GOT3 (cell line): ENCODE data around the gene GRIK3.
"Not testable (repeated sequence)": the region's sequence is repeated elsewhere in the genome, so short reads cannot be mapped to it uniquely, and the experiment has no call there.

Source experiments
- DNase-seq: peaks from one replicate; lab custom pipeline; 2025; ENCODE audit warnings: mixed read lengths; lab: John Stamatoyannopoulos, UW

Gene GRIK3

DNA sequence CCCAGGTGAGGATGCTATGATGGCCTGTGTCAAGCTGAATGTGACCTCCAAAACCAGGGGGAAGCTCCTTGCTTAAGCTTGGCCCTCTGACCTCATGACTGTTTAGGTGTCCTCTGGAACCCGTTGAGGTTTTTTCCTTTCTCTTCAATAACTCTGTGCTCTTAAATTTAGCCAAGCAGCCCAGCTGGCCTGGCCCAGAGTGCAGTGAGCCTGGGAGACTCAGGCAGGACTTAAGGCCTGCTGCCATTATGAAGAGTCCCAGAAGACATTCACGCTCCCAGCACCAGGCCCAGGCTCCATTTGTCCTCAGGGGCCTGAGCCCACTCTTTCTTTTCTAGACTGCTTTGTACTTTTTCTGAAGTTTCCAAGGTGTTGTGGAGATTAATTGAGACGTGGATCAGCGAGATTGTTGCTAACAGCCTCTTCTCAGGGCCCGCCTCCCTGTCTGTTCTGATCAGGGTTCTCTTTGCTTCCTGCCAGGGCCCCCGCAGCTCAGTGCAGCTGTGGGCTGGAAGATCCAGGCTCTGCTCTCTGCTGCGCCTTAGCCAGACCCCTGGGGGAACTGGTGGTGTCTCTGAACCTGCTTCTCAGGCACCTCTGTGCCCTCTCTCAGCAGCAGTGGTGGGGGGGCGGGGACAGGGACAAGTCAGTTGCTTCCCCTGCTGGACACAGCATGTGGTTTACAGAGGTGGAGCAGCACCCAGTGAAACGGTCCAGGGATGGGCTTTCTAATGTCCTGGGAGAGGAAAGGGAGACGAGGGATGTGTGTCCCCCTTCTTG is 124.2 kb downstream of the GRIK3 start:
- no peak for DNase-seq

DNA sequence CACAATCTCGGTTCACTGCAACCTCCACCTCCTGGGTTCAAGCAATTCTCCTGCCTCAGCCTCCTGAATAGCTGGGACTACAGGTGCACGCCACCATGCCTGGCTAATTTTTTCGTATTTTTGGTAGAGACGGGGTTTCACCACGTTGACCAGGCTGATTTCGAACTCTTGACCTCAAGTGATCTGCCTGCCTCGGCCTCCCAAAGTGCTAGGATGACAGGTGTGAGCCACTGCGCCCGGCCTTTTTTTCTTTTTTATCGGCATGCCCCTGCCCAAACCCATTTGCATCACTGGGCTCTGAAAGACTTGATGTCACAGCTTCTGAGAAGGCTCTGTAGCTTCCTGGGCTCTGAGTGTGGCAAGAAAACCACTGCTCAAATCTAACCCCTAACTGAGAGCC is 125.0 kb downstream of the GRIK3 start:
- DNase-seq = not testable (repeated sequence)

DNA sequence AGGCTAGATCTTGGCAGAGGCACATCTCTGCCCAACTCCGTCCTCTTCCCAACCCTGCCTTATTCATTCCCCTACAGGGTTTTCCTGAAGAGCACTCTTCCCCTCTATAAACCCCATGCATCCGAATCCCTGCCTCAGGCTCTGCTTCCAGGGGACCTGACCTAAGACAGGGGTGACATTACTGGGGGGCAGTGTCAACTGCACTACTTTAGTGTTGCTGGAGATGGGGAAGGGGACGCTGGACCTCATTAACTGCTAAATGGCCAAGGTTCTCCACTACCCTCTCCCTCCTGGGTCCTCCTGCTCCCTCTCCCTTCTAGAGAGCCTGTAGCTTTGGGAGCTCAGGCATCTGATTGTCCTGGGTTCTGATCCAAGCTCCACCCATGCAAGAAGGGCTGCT is 126.2 kb downstream of the GRIK3 start:
- DNase-seq = no peak

DNA sequence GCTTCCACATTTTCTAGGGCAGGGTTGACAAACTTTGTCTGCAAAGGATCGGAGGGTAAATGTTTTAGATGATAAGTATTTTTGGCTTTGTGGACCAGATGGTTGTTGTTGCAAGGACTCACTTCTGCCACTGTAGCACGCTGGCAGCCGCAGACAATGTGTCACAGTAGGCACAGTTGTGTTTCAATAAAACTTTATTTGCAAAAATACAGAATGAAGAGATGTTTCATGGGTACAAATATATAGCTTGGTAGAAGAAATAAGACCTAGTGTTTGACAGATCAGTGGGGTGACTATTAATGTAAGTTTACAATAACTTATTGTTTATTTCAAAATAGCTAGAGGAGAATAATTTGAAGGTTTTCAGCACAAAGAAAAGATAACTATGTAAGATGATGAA is 127.8 kb downstream of the GRIK3 start:
- no peak for DNase-seq

DNA sequence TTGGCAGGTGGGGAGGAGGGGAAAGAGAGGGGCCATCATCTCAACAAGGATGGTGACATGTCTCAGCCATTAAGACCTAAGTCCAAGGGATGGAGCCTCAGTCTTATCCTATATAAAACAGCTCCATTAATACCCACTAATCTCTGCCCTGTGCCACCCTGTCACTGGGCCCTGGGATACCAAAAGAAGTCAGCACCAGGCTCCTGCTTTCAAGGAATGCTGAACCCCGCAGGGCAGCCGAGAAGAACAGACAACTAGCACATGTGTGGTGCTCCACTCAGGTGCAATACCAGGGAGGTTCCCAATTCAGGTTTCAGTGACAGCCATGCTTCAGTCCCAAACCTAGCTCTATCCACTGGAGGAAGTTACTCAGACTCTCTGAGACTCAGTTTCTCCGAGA is 128.4 kb downstream of the GRIK3 start:
- DNase-seq = no peak

DNA sequence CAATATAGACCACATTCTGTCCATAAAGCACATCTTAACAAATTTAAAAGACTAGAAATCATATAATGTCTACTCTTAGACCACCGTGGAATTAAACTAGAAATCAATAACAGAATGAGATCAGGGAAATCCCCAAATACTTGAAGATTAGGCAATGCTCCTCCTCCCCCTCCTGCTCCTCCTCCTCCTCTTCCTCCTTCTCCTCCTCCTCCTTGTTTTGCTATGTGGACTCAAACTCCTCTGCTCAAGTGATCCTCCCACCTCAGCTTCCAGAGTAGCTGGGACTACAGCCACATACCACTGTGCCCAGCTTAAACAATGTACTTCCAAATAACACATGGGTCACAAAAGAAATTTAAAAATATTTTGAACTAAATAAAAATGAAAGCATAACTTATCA is 134.2 kb downstream of the GRIK3 start:
- no peak for DNase-seq

DNA sequence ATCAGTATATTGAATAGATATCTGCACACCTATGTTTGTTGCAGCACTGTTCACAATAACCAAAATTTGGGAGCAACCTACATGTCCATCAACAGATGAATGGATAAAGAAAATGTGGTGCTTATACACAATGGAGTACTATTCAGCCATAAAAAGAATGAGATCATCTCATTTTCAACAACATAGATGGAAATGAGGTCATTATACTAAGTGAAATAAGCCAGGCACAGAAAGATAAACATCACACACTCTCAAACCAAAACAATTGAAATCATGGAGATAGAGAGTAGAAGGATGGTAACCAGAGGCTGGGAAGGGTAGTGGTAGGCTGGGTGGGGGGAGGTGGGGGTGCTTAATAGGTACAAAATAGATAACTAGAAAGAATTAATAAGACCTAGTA is 136.5 kb downstream of the GRIK3 start:
- not testable (repeated sequence) for DNase-seq

DNA sequence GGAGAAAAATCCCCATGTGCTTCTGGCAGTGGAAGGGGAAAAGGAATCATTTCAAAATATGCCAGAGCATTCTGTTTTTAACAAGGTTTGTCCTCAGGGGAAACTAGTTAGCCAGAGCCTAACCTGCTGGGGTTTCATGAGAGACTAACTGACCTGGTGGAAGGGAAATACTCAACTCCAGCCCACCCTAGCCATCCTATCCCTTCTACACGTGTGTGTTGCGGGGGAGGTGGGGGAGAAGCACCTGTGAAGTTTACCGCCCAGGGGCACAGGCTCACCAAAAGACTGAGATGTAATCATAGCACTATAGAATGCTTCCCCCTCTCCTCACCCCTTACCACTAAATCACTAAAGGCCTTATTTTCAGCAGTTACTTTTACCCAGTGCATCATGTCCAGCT is 139.5 kb downstream of the GRIK3 start:
- no peak for DNase-seq

DNA sequence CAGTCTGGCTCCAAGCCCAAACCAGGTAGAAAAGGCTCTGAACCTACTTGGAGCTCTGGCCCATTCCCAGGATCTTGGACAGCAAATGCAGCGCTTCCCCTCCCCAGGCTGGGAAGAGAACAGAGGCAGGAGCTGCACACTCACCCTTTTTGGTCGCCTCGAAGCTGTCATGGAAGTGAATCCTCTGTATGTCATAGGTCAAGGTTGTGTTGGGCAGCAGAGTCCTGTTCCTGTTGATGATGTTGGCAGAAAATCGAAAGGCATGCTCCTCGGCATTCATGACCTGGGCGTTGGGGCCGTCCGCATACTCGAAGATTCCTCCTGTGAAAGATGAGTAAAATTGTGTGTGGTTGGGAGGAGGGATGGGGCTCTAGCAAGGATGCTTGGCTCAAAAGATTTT is 143.5 kb downstream of the GRIK3 start:
- no peak for DNase-seq

DNA sequence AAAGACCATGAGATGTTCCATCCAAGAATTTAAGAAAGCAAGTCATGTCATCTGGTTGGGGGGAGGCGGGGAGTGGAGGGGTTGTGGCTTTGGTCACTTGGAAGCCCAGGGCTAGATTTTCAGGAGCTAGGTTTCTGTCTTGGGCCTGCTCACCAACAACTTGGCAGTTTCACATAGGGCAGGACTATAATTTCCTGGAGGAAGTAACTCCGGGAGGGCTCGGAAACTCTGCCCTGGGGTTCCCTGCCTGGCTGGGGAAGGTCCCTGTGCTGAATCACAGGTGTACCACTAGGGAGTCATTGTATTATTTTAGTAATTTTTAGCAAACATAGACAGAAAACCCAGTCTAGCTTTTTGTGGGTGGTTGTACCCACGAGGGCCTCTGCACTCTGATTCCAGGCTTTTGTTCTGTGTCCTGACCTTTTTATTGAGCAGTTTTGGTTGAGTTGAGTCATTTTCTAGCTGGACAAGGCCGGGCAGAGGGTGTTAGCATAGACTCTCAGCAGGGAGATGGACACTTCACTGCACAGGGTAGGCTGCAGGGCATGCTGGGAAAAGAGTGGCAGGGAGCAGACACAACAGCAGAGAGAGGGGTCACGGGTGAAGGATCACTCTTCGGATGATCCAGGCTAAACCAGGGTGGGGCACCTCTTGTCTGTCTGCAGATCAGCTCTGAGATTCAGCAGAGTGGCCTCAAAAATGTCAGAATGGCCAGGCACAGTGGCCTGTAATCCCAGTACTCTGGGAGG is 144.7 kb downstream of the GRIK3 start:
- DNase-seq = no peak

DNA sequence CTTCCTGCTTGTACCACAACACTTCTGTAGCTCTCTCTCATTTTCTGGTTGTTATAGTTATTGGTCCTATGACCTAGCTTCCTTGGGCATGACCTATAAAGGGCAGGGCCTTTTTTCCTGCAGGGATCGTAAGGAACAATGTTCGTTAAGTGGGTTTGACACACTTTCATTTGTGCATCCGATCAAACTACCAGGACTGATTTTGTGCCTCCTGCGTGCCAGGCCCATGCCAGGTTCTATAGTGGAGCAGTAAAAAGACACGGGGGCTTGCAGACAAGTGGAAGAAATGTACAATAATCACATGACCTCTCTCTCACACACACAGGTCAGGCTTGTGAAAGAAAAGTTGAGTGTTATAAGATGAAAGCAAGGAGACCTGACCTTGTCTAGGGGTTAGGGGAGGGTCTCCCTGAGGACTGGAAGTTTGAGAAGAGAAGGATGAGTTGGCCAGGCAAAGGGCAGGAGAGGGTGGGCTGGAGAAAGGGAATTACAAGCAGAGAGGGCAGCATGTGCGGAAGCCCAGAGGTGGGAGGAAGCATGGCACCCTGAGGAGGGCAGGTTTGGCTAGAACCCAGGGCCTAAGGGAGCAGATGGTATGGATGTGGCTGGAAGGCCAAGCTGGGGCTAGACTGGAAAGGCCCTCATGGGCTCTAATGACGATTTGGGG is 145.4 kb downstream of the GRIK3 start:
- no peak for DNase-seq

DNA sequence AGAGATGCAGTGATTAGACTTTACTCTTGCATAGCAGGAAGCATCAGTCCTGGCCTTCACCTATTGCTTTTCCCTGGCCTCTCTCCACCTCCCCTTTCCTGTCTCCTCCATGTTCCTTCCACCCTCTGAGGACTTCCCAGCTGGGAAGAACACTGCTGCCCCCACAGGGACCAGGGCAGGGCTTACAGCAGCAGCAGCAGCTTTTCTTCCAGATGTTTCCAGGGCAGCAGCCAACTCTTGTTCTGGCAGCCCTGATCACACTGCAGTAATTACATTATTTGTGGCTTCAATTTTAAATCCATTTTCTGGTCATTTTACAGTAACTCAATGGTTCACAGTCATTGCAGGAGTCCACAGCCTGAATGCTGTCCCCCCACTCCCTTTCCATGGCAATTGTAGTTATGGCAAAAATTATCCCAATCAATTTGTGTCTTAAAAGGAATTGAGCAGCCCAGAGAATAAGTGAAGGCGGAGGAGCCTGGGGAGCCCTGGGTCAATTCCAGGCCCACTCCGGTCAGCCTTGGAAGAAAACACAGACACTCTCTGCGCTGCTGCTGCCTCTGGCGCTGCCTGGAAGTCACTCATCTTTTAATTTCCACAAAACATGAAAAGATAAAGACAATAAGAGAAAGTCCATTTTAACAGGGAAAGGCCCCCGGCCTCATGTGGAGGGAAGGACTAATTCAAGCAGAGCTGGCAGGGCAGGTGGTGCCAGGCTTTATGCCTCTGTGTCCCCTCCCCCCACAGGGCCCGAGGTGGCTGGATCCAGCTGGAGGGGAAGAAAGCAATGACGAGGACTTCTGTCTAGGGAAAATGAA is 148.6 kb downstream of the GRIK3 start:
- no peak for DNase-seq

DNA sequence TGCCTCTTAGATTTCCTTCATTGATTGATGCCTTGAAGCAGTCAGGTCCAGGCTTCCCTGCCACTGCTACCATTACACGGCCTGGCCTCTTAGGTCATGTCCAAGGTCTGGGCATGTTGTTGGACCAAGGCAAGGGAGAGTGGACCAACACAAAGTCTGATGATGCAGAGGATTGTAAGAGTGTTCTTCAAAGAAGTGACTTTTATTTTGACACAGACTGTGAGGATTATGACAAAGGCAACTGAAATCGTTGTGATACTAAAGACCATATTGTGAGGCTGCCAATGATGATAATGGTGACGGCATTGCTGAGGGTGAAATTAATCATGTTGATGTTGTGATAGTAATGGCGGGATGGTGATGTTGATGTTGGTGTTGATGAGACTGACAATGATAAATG is 149.5 kb downstream of the GRIK3 start:
- no peak for DNase-seq

DNA sequence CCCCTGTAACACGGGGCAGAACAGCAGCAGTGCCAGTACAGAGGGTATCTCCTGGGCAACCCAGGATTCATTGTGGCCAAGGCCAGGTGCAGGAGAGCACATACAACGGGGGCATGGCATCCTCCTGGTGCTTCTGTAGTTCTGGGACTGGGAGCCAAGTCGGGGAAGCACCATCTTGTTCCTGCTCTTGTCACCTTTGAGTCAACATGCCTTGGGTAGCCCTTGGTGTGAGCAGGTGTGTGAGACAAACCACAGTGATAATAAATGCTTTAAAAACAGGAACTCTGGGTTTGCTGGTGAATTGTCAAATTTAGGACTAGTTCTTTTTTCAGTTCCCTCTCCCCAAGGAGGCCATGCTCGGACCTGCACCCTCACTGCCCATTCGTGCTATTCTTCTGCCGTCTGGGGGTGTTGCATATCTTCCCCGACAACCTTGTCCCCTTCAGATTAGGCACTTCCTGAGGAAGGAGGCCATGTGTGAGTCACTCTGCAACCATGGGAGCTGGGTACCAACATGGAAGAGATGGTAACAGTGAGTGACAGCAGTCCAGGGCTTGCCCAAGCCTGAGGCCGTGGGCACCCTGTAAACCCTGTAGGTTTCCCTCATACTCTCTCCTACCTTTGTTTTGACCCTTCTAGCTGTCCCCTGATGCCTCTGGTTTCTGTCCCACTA is 150.2 kb downstream of the GRIK3 start:
- DNase-seq = no peak

DNA sequence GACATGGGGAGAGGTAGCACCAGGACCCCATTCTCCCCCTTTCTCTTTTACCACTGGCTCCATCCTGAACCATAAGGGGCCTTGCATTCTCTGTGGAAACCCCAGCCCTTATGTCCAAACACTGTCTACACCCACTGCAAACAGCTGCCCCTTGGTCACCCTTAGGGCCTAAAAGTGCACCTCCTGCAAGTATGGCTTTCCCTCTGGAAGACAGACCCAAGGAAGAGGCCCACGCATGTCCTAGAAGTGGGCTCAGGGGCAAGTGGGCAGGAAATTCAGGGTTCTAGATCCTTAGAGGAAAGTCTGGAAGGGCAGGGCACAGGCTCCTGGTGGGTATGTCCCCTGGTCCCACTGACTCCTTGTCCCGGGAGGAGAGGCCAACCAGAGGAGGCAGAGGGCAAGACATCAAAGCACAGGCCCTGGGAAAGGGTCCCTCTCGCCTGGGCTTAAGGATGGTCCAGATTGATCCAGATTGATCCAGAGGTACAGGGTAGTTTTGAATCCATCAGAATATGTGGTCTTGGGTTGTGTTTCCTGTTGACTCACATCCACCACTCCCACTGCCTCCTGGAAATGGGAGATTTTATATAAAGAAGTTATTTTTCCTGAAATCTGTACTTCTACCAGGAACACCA is 150.9 kb downstream of the GRIK3 start:
- DNase-seq = no peak

DNA sequence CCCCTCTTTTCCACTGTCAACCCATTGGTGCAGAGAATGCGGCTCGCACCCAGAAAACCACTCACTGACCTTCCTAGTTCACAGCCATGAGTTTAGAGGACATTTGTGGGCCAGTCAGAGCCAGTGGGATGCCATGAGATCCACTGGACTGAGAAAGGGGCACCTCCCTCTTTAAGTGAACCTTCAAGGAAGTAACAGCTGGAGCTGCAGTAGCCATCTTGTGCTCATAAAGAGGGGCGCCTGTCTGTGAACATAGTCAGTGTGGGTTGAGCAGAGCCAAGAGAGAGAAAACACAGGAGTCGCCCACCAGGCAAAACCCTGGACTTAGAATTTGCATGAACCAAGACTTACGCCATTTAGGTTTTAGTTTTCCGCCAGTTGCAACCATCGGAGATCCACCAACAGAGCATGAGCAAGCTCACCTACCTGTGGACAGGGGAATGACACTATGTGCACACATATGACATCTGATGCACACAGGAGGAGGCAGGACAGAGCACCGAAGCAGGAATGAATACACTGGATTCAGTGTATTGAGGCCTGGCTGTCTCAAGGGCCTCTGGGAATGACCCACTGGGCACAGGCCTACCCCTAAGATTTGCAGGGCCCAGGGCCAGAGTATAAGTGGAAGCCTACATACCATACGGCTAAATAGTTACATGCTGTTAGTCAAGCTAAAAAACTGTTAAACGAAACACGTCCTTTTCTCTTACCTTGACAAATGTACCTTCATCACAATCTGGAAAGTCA is 151.6 kb downstream of the GRIK3 start:
- DNase-seq = no peak

DNA sequence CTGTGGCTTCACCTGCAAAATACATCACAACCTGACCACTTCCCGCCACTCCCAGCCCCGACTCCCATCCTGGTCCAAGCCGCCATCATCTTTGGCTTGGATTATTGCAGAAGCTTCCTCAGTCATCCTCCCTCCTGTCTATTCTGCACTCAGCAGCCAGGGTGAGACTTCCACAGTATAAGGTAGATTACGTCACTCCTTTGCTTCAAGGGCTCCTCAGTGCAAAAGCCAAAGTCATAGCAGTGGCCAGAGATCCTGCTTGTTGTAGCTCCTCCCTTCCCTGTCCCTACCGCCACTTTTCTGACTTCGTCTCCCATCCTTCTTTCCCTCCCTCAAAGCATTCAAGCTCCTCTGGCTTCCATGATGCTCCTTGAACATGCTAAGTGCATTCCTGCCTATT is 152.8 kb downstream of the GRIK3 start:
- DNase-seq = no peak

DNA sequence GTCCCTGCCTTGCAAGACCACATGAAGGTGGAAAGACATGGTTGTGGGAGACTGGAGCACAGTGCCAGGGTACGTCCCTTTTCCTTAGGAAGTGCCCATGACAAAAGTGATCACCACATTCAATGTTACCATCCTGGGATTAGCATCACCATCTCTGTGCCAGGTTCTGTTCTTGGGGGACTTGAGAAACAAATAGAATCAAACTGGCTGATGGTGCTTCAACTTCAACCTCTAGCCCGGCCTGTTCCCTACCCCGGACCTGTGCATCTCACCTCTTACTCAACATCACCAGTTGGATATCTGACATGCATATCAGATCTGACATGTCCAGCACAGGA is 153.3 kb downstream of the GRIK3 start:
- no peak for DNase-seq

DNA sequence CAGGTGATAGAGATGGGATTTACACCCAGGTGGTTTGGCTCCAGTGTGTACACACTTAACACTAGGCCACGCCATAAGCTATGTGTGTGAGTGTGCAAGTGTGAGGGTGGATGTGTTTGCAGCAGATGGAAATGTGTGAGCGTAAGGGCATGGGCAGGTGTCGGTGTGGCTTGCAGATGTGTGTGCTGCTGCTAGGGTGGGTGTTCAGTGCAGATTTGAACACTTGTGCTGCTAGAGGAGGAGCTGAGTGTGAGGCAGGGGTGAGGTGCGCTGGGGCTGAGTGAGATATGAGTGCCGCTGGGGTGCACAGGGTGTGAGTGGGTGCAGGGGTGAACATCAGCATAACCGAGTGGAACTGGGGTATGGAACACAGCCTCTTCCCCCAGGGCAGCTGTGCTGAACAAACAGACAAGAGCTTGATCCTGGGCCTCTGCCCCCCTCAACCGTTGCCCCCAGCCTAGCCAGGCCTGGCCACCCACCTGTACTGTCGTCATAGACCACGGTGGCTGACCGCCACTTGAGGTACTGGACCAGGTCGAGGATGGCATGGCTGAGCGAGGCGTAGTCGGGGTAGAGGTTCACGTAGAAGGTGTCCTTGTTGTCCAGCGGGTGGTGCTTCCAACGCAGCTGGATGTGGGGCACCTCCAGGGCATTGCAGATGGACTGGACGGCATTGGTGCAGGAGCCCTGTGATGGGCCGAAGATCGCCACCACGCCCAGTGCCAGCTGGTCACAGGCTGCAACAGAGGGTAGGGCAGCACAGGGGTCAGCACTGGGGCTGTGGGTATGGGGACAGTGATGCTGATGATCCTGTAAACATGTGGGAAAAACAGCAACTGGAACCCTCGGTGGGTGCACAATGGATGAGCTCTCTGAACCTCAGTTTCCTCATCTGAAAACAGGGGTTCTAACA is 153.9 kb downstream of the GRIK3 start:
- DNase-seq = no peak
